H1 (cell line): ENCODE data around the gene IL17RE. TPM values are rescaled to one million over a fixed set of nuclear protein-coding genes. Genes with fewer than 3 reads are reported as not detected.

Experiments
- BCL11A ChIP-seq, 2 experiments: IDR thresholded peaks; one replicate each; pipeline ENCODE4 v1.6.1; 2011; ENCODE audit warnings: low read depth in 2 of 2, low read length in 2 of 2, mild to moderate bottlenecking in 2 of 2
- BRCA1 ChIP-seq: IDR thresholded peaks from 2 replicates; pipeline ENCODE4 v1.6.1; 2012; ENCODE audit warnings: low read depth, low read length, improper control_type of control experiment
- CEBPB ChIP-seq: IDR thresholded peaks from 2 replicates; pipeline ENCODE4 v1.6.1; 2012; ENCODE audit warnings: low read depth, low read length
- CHD1 ChIP-seq: IDR thresholded peaks from 2 replicates; pipeline ENCODE4 v1.6.1; 2012; ENCODE audit warnings: low read depth, low read length, improper control_type of control experiment
- CREB1 ChIP-seq: IDR thresholded peaks from 2 replicates; pipeline ENCODE4 v1.6.1; 2012; ENCODE audit warnings: inconsistent platforms
- CTBP2 ChIP-seq: IDR thresholded peaks from 2 replicates; pipeline ENCODE4 v1.7.0; 2011; ENCODE audit warnings: borderline replicate concordance, mild to moderate bottlenecking, moderate library complexity, mixed read lengths, low read length; ENCODE audit not compliant: insufficient read depth, insufficient read length
- GTF2F1 ChIP-seq: IDR thresholded peaks from 2 replicates; pipeline ENCODE4 v1.6.1; 2012; ENCODE audit warnings: low read depth, low read length, improper control_type of control experiment, borderline replicate concordance
- HDAC2 ChIP-seq, 2 experiments: fragments of 300-600 bp in 1 of 2; sonication (generic) in 1 of 2; IDR thresholded peaks; 2 replicates each; pipeline ENCODE4 v1.6.1; 2011 to 2012; ENCODE audit warnings: low read depth in 2 of 2, low read length in 2 of 2, mild to moderate bottlenecking in 2 of 2, moderate library complexity in 2 of 2, borderline replicate concordance in 1 of 2, inconsistent platforms in 1 of 2
- KDM1A ChIP-seq: fragments of 200-600, 300-600 bp; sonication (generic); IDR thresholded peaks from 2 replicates; pipeline ENCODE4 v1.7.1; 2016; ENCODE audit warnings: mild to moderate bottlenecking, low read length, borderline replicate concordance
- MAFK ChIP-seq: IDR thresholded peaks from 2 replicates; pipeline ENCODE4 v1.6.1; 2012; ENCODE audit warnings: low read depth, mild to moderate bottlenecking, improper control_type of control experiment, low read length
- NANOG ChIP-seq: IDR thresholded peaks from 2 replicates; pipeline ENCODE4 v1.6.1; 2011; ENCODE audit warnings: low read length, low read depth, mild to moderate bottlenecking, inconsistent platforms; ENCODE audit not compliant: insufficient read depth, poor library complexity, severe bottlenecking
- POLR2AphosphoS5 ChIP-seq: IDR thresholded peaks from 2 replicates; pipeline ENCODE4 v1.6.1; 2011; ENCODE audit warnings: low read depth, low read length
- RBBP5 ChIP-seq: IDR thresholded peaks from 2 replicates; pipeline ENCODE4 v1.7.1; 2012; ENCODE audit warnings: low read depth, mild to moderate bottlenecking, inconsistent platforms, low read length, moderate library complexity, borderline replicate concordance
- SAP30 ChIP-seq: fragments of 300-600 bp; sonication (generic); IDR thresholded peaks from 2 replicates; pipeline ENCODE4 v1.7.1; 2012; ENCODE audit warnings: low read length, moderate library complexity, mild to moderate bottlenecking, inconsistent platforms; ENCODE audit not compliant: insufficient read depth, insufficient replicate concordance
- SIN3A ChIP-seq, 2 experiments: IDR thresholded peaks in 1 of 2; conservative IDR thresholded peaks in 1 of 2; 2 replicates each; pipeline ENCODE4 v1.6.1; 2011 to 2012; ENCODE audit warnings: low read length in 2 of 2, improper control_type of control experiment in 1 of 2, low read depth in 1 of 2, mild to moderate bottlenecking in 1 of 2
- SIRT6 ChIP-seq: IDR thresholded peaks from one replicate; pipeline ENCODE4 v1.7.1; 2012; ENCODE audit warnings: low read length, inconsistent platforms
- SP1 ChIP-seq: IDR thresholded peaks from 2 replicates; pipeline ENCODE4 v1.6.1; 2011; ENCODE audit warnings: low read depth, low read length
- SP4 ChIP-seq: IDR thresholded peaks from 2 replicates; pipeline ENCODE4 v1.6.1; 2012; ENCODE audit warnings: low read length, inconsistent platforms
- TCF12 ChIP-seq: IDR thresholded peaks from 2 replicates; pipeline ENCODE4 v1.6.1; 2011; ENCODE audit warnings: low read depth, mild to moderate bottlenecking, low read length
- TEAD4 ChIP-seq: IDR thresholded peaks from 2 replicates; pipeline ENCODE4 v1.6.1; 2012; ENCODE audit warnings: low read depth, low read length, inconsistent platforms, mixed read lengths
- polyA plus RNA-seq, 7 experiments: library from polyadenylated mRNA; depleted of rRNA in 3 of 7; stranded (reverse) in 5 of 7; unstranded in 2 of 7; fragments of >200 nt in 5 of 7; fragments of 200-250 nt in 2 of 7; gene quantifications; 1 replicate in 5 of 7; 2 replicates in 1 of 7; 4 replicates in 1 of 7; pipeline versions ENCODE4 v1.2.1 to v1.2.3, GENCODE V29; 2011 to 2013; ENCODE audit warnings: missing spikeins in 2 of 7, mixed read lengths in 2 of 7
- total RNA-seq: library from RNA; stranded (reverse); fragmentation: NEBNext Ultra II Directional; extraction: Animal tissue kit (Norgen Biotek cat#: 25700); gene quantifications from 2 replicates; pipeline ENCODE4 v1.2.1, GENCODE V29; 2021
- TF ChIP-seq, protein P1 (sequence below), 3 experiments: IDR thresholded peaks; 1 replicate in 2 of 3; 2 replicates in 1 of 3; pipeline versions ENCODE4 v1.5.1 to v1.6.1; 2011; ENCODE audit warnings: low read length in 3 of 3, mild to moderate bottlenecking in 3 of 3, inconsistent platforms in 2 of 3, low read depth in 1 of 3, moderate library complexity in 1 of 3; ENCODE audit not compliant: insufficient read depth in 1 of 3; ENCODE audit errors: control extremely low read depth in 1 of 3

The IL17RE gene
- total and polyA plus RNA-seq, 2 of the 8 experiments (the other 6 are each of a cell fraction or from before 2014, with no cell fraction given) = 3.4 to 4.9 TPM

DNA sequence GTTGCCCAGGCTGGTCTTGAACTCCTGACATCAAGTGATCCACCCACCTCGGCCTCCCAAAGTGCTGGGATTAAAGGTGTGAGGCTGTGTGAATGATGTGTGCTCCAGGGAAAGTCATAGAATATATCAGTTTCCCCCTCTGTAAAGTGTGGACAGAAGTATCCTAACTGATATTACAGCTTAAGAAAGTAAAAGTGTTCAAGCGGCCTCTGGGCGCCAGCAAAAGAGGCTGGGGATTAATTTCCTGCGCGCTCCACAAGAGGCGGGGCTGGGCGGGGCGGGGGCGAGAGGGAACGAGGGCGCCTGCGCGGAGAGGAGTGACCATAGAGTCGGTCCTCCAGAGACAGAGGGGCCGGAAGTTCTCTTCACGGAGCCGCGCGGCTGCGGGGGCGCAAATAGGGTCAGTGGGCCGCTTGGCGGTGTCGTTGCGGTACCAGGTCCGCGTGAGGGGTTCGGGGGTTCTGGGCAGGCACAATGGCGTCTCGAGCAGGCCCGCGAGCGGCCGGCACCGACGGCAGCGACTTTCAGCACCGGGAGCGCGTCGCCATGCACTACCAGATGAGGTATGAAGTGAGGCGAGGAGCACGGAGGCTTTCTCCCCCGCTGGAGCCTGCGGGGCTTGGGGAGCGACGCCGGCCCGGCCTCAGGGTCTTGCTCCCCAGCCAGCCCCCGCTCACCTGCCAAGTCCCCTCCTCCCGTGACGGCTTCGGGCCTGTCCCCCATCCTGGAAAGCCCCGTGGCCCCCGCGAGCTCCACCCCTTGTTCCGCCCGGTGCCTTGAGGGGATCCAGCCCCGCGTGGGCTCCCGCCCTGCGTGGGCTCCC is 12.2 kb upstream of the IL17RE start, which contains the start of gene JAGN1 (continued):
- TF ChIP-seq SIN3A (conservative IDR thresholded peaks at IDR 0.05 in 1 of 2, IDR thresholded peaks at IDR 0.05 in 1 of 2; ENCODE audit: low read depth in 1 of 2, low read length in 2 of 2) (peak in 1 of 2 experiments; percentile 67; a peak in 2 of 4 replicates), SP4 (no peak), TEAD4 (no peak), KDM1A (no peak), GTF2F1 (no peak), BCL11A (IDR thresholded peaks at IDR 0.05; ENCODE audit: low read depth in 2 of 2, low read length in 2 of 2) (no peak), CREB1 (peak; percentile 27; the same call in 1 of the 2 replicates), CHD1 (no peak; the same call in 1 of the 2 replicates), POLR2AphosphoS5 (peak; percentile 93), CEBPB (no peak), SIRT6 (no peak), SP1 (no peak), BRCA1 (no peak), NANOG (no peak), CTBP2 (no peak), MAFK (no peak), SAP30 (no peak), TCF12 (0 out of 2 replicates have a peak, but pooled peaks have one; percentile 7), RBBP5 (peak; percentile 87; the same call in 1 of the 2 replicates), HDAC2 (IDR thresholded peaks at IDR 0.05; ENCODE audit: borderline replicate concordance in 1 of 2, low read depth in 2 of 2, low read length in 2 of 2) (peak; percentile 45 to 73; a peak in 2 of 4 replicates)
- TF ChIP-seq, protein P1, sequence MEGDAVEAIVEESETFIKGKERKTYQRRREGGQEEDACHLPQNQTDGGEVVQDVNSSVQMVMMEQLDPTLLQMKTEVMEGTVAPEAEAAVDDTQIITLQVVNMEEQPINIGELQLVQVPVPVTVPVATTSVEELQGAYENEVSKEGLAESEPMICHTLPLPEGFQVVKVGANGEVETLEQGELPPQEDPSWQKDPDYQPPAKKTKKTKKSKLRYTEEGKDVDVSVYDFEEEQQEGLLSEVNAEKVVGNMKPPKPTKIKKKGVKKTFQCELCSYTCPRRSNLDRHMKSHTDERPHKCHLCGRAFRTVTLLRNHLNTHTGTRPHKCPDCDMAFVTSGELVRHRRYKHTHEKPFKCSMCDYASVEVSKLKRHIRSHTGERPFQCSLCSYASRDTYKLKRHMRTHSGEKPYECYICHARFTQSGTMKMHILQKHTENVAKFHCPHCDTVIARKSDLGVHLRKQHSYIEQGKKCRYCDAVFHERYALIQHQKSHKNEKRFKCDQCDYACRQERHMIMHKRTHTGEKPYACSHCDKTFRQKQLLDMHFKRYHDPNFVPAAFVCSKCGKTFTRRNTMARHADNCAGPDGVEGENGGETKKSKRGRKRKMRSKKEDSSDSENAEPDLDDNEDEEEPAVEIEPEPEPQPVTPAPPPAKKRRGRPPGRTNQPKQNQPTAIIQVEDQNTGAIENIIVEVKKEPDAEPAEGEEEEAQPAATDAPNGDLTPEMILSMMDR (IDR thresholded peaks at IDR 0.05; ENCODE audit: control extremely low read depth in 1 of 3, insufficient read depth in 1 of 3, low read depth in 1 of 3, low read length in 3 of 3) = no peak
